Measurements from ENCODE around the gene ATRNL1.
"Not testable (repeated sequence)": the region's sequence is repeated elsewhere in the genome, so short reads cannot be mapped to it uniquely, and the experiment has no call there.

Gene ATRNL1

DNA sequence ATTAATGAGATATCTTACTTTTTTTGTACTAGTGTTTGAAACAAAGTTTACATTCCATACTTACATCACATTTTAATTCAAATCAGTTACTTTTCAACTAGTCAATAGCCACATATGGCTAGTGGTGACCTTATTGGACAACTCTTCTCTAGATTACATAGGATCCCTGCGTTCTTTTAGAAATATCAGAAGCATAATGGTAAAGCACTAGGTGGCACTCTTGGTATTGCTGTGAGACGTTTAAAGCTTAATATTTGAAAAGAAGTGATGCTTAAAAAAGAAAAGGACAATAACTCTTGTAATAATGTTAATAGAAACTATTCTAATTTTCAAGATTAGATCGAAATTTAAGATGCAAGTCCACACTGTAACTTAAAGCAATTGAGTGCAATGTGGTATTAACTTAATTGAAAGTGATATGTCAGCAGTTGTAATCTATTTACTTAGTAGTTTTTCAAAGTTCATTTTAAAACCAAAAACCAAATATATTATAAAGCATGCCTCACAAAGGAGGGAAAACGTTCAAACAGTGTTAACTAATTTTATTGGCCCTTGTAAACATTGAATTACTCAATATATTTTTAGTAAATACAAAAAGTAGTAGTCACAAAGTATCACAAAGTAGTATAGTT, 339.1 kb downstream of the ATRNL1 start:
- no peak for DNase-seq

DNA sequence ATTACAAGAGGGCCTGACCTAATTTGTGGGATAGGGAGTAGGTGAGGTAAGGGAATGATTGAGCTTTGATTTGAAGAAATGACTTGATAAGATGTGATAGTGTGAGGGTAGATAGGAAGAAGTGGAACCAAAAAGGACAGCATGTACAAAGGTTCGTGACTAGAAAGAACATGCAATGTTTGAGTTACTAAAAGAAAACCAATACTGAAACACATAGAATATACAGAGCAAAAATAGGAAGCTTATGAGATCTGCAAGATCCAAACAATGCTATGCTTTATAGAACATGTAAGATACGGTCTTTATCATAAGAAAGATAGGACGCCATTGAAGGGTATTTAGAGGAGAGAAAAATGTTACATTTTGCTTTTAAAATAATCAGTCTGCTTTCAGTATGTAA, 343.8 kb downstream of the ATRNL1 start:
- no peak for DNase-seq

GRCh38 chr10:115441907-115442545, 348.9 kb downstream of the ATRNL1 start:
- DNase-seq, result no peak

- DNase-seq, result no peak
These were observed 363.6 kb downstream of the ATRNL1 start for GRCh38 chr10:115456812-115457211.

DNA sequence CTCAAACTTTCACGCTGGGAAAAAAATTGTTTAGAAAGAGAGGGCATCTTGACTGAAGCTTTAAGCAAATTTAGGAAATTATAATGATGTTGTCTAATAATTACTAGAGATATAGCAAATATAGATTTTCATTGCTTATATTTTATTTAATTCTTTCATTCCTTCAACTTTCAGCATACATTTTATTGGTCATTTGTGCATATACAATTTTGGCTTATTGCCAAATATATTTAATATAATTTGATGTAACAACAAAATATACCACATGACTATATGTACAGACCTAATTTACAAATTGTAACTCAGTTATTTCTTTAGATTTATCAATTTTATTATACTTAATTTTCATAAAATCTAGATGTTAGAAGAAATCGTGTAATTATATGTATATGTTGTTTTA, 390.1 kb downstream of the ATRNL1 start:
- DNase-seq, result no peak

- DNase-seq, result no peak
These were observed 398.5 kb downstream of the ATRNL1 start for GRCh38 chr10:115491526-115492140.

GRCh38 chr10:115503546-115503945, 410.4 kb downstream of the ATRNL1 start:
- DNase-seq, result no peak

DNA sequence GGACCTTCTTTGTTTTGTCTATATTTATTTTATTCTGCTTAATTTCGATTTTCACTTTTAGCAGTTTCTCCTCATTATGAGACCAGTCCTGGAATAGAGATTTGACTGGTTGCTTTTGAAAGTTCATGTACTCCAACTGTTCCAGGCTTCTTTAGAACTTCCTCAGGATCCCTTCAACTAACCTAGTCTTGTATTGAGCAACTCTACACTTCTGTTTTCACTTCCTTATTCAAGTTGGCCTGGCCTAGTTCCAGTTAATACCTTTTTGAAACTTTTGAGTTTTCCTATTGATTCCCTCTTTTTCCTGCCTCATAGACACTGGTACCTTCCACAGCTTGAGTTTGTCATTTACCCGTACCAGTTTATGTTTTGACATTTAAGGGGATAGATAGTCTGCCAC, 421.7 kb downstream of the ATRNL1 start:
- no peak for DNase-seq

DNA sequence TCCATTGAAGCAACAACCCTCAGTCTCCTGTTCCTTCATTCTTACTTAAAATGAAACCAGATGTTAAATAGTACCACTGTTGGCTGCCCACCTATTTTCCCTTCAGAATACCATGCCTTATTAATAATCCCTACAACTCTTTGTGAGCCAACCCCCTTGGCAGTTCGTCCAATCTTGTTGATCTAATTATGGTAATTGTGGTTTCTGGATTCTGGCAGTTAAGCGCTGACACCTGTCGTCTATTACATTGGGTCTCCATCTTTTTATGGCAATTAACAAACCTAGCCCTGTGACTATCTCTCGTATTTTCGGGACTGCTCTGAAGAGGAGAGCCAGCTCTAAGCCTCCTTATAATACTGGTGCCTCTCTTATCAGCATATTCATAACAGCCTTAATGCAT, 432.0 kb downstream of the ATRNL1 start:
- DNase-seq, result no peak

- DNase-seq, result not testable (repeated sequence)
These were observed 434.5 kb downstream of the ATRNL1 start for GRCh38 chr10:115527682-115528081.

- DNase-seq, result not testable (repeated sequence)
These were observed 443.2 kb downstream of the ATRNL1 start for GRCh38 chr10:115536401-115536800.

GRCh38 chr10:115539142-115539762, 446.1 kb downstream of the ATRNL1 start:
- no peak for DNase-seq

DNA sequence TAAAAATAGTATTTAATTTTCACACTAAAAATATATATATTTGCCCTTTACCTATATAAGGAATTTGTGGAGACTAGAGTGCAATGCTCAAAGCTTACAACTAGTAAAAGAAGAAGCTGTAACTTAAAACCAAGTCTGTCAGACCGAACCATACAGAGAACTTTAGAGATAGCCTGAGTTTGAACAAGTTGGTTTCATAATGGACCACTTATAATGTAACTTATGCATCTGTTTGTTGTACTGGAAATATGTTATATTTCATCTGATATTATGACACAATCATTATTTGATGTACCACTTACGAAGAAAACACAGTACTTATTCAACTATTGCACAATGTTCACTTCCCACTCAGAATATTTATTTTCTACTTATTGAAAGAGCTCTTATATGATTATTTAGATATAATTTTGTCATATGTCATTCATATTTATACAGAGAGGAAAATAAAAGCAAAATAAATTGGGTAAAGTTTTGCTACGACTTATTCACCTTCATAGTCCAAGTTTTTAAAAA, 462.8 kb downstream of the ATRNL1 start:
- DNase-seq, result no peak

- DNase-seq, result no peak
These were observed 465.1 kb downstream of the ATRNL1 start for GRCh38 chr10:115558252-115558651.

DNA sequence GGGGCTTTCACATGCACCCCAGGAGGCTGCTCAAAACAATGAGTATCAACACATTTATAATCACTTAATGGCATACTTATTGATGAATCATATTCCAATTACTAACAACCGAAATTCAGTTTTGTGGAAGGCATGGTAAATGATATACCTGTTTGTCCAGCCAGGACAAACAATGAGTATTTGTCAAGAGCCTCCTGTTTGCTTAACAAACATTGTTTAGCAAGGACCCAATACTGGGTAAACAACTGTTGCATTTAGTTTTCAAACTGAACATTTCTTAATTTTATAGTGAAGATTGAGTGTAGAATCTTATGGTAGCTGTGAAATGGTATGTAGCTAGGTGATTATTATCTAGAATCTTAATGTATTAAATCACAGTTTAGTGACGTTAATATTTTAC, 473.7 kb downstream of the ATRNL1 start:
- no peak for DNase-seq

DNA sequence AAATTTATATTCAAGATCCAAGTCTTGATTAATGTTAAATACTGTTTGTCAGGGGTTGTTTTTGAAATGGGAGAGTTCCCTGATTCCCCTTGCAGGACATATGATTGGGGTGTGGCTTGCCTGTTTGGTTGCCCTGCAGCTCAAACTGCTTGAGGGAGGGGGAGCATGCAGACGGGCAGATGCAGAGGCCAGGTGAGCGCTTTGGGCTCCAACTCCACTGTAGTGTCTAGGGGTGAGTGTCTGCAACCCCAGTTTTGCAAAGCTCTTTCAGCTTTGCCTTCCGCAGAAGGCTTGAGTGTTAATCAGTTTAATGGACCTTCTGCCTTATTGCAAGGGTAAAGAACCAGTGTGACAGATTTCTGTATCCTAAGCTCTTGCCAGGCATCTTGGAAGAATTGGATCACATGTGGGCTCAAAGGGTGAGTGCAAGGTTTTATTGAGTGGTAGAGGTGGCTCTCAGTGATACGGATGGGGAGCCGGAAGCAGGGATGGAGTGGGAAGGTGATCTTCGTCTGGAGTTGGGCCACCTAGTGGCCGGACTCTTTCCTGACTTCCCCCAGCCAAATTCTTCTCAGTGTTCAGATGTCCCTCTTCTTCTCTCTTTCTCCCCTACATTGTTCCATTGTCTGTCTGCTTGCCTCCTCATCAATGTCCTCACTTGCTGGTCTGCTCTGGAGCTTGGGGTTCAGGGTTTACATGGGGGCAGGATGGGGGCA, 479.7 kb downstream of the ATRNL1 start:
- DNase-seq, result no peak

DNA sequence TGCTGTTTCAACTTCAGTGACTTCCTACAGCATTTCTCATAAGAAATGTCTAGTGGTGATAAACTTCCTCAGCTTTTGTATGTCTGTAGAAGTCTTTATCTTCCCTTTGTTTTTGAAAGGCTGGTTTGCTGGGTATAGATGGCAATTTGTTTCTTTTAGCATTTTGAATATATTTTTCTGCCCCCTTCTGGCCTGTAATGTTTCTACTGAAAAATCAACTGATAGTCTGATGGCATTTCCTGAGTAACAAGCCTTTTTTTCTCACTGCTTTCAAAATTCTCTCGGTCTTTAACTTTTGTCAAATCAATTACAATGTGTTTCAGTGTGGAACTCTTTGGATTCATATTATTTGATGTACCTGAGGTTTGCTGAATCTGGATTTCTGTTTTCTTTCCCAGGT, 487.1 kb downstream of the ATRNL1 start:
- no peak for DNase-seq

DNA sequence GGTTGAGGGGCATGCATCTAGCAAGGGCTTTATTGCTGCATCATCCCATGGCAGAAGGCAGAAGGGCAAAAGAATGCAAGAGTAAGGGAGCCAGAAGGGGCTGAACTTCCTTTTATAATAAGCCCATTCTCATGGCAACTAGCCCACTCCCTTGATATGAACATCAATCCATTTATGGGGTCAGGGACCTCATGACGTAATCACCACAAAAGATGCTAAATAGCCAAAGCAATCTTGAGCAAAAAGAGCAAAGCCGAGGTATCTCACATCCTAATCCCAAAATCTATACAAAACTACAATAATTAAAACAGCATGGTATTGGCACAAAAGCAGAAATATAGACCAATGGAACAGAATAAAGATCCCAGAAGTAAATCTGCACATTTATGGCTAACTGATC, 499.9 kb downstream of the ATRNL1 start:
- DNase-seq, result no peak

DNA sequence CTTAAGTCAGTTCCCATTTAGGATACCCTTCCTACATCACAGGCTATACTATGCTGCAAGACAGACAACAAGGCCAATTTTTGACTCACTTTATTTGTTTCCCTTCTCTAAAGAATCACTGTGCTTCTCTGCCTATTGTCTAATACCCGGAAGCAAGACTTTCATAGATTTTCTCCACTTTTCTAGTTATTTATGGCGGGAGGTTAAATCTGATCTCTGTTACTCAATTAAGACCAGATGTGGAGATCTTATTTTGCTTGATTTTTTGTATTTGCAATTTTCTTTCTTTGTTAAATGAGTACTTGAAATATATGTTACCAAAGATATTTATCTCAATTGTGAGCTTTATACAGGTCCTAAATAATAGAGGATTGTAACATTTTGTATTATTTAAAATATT, 511.5 kb downstream of the ATRNL1 start:
- no peak for DNase-seq

GRCh38 chr10:115606086-115606485, 512.9 kb downstream of the ATRNL1 start:
- no peak for DNase-seq

DNA sequence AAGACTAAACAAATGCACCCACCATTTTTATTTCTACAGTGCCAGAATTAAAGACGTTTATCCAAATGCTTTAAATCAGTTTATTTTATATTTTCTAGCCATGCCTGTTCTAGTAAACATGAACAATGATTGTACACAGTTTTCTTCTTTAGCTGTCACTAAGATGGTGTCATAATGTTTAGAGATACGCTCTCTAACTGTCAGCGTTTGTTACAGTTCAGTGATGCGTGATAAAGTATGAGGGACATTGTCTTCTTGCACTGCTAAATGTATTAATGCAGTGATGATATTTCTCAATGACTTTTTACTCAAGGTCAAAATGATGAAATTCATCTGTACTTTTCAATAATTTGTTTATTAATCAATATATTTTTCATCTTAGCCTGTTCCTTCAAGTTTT, 513.6 kb downstream of the ATRNL1 start:
- no peak for DNase-seq

DNA sequence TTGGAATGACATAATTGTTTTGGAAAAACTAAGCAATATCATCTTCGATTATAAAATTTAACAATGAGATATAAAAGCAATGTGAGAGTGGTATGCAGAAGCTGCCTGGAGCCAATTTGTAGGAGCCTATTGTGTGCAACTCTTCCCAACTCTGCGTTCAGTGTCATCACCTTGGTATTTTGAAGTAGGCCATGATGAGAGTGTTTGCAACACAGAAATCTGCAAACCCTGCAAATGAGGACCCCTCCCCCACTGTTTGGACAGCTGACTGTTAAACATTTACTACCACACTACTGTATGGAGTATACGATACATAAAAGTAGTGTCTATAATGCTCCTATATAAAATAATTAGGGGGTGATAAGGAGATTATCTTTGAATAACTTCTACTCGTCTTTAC, 531.3 kb downstream of the ATRNL1 start:
- no peak for DNase-seq

DNA sequence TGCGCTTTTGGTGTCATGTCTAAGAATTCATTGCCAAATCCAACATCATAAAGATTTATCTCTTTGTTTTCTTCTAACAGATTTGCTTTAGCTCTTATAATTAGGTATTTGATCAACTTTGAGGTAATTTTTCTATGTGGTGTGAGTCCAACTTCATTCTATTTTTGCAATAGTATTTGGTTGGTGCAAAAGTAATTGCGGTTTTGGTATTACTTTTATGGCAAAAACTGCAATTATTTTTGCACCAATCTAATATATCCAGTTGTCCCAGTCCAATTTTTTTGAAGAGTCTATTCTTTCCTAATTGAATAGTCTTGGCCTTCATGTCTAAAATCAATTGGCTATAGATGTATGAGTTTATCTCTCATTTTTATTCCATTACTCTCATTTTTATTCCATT, 535.5 kb downstream of the ATRNL1 start:
- DNase-seq, result no peak

Measured in NCI-H1092 (cell line).